ENCODE results near the gene CFAP54.

Gene CFAP54

DNA sequence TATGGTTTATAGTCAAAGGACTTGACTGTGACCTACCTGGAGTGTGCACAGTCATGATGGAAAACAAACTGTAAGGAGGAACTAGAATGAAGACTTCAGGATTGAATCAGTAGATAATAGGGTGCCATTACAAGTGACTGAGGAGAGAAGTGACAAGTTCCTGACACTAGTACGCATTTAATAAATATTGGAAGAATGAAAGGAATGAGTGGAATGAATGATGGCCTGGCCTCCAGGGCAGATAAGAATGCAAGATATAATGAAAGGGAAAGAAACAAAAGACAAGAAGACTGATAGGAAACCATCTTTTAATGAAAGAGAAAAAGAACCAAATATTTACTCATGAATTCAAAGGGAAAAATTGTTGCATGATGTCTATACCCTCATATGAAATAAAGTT lies 372.9 kb downstream of the CFAP54 start:
- H3K4me1 ChIP-seq (ENCODE audit: control insufficient read depth in 1 of 2, insufficient read depth in 2 of 2, low read length in 2 of 2) = peaks cover 0 to 8% of the 10 kb centered on the region in 2 experiments
- H2BK5ac ChIP-seq (ENCODE audit: low read depth, low read length, poor library complexity) = no peak overlapping the region
- no peak overlapping the region for H2BK120ac ChIP-seq (ENCODE audit: insufficient read depth, low read length, poor library complexity)
- WGBS (ENCODE audit: extremely low coverage, insufficient coverage, insufficient read length) = no CpG with 5 or more reads among the region's 1 CpG
- no peak overlapping the region for H4K91ac ChIP-seq (ENCODE audit: low read depth, low read length)
- no peak overlapping the region for H3K4me2 ChIP-seq (ENCODE audit: low read length)
- no peak overlapping the region for H3K23ac ChIP-seq (ENCODE audit: low read length)
- H3K9me3 ChIP-seq (ENCODE audit: insufficient read depth, low read depth, low read length) = no peaks in the 10 kb centered on the region
- no peak overlapping the region for H2AFZ ChIP-seq (ENCODE audit: insufficient read depth, low read length, poor library complexity)
- H4K12ac ChIP-seq (ENCODE audit: low read depth, low read length) = no peak overlapping the region
- H3K79me1 ChIP-seq (ENCODE audit: low read length) = peaks cover 5% of the 10 kb centered on the region
- no peaks in the 10 kb centered on the region for H3K36me3 ChIP-seq (ENCODE audit: control insufficient read depth in 1 of 2, insufficient read depth in 2 of 2, low read length in 2 of 2)
- H3K27me3 ChIP-seq (ENCODE audit: insufficient read depth, low read length) = no peaks in the 10 kb centered on the region
- H3K79me2 ChIP-seq (ENCODE audit: control insufficient read depth, insufficient read depth, low read length, poor library complexity) = no peaks in the 10 kb centered on the region
- H3K4ac ChIP-seq (ENCODE audit: low read depth, low read length) = no peak overlapping the region
- H3K4me3 ChIP-seq (ENCODE audit: low read depth, low read length) = no peak overlapping the region
- H3K14ac ChIP-seq (ENCODE audit: low read length) = no peak overlapping the region
- no peak overlapping the region for H3K9ac ChIP-seq (ENCODE audit: low read length)
- DNase-seq = peak; percentile 22 to 75
- no peak overlapping the region for H3K18ac ChIP-seq (ENCODE audit: low read length)
- no peak overlapping the region for H4K8ac ChIP-seq (ENCODE audit: low read depth, low read length)
- no peak overlapping the region for H2BK12ac ChIP-seq (ENCODE audit: low read length)
- peak overlapping the region; percentile 54 for H3K27ac ChIP-seq (ENCODE audit: low read depth, low read length)
- no peak overlapping the region for H2AK5ac ChIP-seq (ENCODE audit: low read length)

GRCh38 chr12:96864335-96864734 lies 375.0 kb downstream of the CFAP54 start:
- no peak overlapping the region for H3K18ac ChIP-seq (ENCODE audit: low read length)
- no peak overlapping the region for H3K23ac ChIP-seq (ENCODE audit: low read length)
- no peak overlapping the region for H3K27ac ChIP-seq (ENCODE audit: low read depth, low read length)
- H3K36me3 ChIP-seq (ENCODE audit: control insufficient read depth in 1 of 2, insufficient read depth in 2 of 2, low read length in 2 of 2) = no peaks in the 10 kb centered on the region
- no peak overlapping the region for H2BK12ac ChIP-seq (ENCODE audit: low read length)
- no peak overlapping the region for H3K14ac ChIP-seq (ENCODE audit: low read length)
- peaks cover 5% of the 10 kb centered on the region for H3K79me1 ChIP-seq (ENCODE audit: low read length)
- H4K91ac ChIP-seq (ENCODE audit: low read depth, low read length) = no peak overlapping the region
- H3K4me2 ChIP-seq (ENCODE audit: low read length) = no peak overlapping the region
- no peaks in the 10 kb centered on the region for H3K79me2 ChIP-seq (ENCODE audit: control insufficient read depth, insufficient read depth, low read length, poor library complexity)
- H2BK120ac ChIP-seq (ENCODE audit: insufficient read depth, low read length, poor library complexity) = no peak overlapping the region
- no peak overlapping the region for H3K9ac ChIP-seq (ENCODE audit: low read length)
- no peak overlapping the region for H2AFZ ChIP-seq (ENCODE audit: insufficient read depth, low read length, poor library complexity)
- H4K12ac ChIP-seq (ENCODE audit: low read depth, low read length) = no peak overlapping the region
- no peak overlapping the region for H3K4me3 ChIP-seq (ENCODE audit: low read depth, low read length)
- no peaks in the 10 kb centered on the region for H3K27me3 ChIP-seq (ENCODE audit: insufficient read depth, low read length)
- no peak overlapping the region for H2BK5ac ChIP-seq (ENCODE audit: low read depth, low read length, poor library complexity)
- H3K4ac ChIP-seq (ENCODE audit: low read depth, low read length) = no peak overlapping the region
- no peak overlapping the region for H2AK5ac ChIP-seq (ENCODE audit: low read length)
- H3K4me1 ChIP-seq (ENCODE audit: control insufficient read depth in 1 of 2, insufficient read depth in 2 of 2, low read length in 2 of 2) = peaks cover 0 to 8% of the 10 kb centered on the region in 2 experiments
- no peaks in the 10 kb centered on the region for H3K9me3 ChIP-seq (ENCODE audit: insufficient read depth, low read depth, low read length)
- no peak for DNase-seq
- no CpG with 5 or more reads among the region's 4 CpGs for WGBS (ENCODE audit: extremely low coverage, insufficient coverage, insufficient read length)
- no peak overlapping the region for H4K8ac ChIP-seq (ENCODE audit: low read depth, low read length)

DNA sequence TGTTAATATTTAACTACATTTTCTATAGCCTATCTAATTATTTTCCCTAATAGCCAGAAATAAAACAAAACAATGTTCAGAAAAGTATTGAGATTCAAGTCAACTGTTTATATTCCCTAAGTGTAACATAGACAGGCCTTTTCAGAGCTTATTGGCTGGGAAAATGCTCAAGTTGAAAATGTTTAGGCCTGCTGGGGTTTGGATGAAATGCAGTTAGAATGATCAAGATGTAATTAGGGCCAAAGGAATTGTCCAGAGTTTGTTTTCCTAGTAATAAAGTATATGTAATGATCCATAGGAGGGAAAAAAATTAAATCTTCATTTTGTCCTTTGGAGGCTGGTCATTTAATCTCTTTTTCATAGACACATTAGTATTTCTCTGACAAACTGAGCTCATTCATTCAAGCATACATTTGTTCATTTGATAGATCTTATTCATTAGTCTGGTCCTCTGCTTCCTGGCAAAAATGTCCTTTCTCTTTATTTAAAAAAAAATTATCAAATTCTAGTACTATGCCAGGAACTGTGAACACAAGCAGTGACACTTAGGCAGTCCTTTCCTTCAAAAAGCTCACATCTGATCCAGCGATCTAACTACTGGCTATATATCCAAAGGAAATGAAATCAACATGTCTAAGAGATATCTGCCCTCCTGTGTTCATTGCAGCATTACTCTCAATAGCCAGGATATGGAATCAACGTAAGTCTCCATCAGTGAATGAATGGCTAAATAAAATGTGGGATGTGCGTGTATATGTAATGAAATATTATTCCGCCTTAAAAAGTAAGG lies 377.6 kb downstream of the CFAP54 start:
- Histone ChIP-seq H2AK5ac (ENCODE audit: low read length) (no peak overlapping the region), H2AFZ (ENCODE audit: insufficient read depth, low read length, poor library complexity) (no peak overlapping the region), H3K36me3 (ENCODE audit: control insufficient read depth in 1 of 2, insufficient read depth in 2 of 2, low read length in 2 of 2) (no peaks in the 10 kb centered on the region), H2BK120ac (ENCODE audit: insufficient read depth, low read length, poor library complexity) (no peak overlapping the region), H4K8ac (ENCODE audit: low read depth, low read length) (no peak overlapping the region), H3K79me1 (ENCODE audit: low read length) (peaks cover 4% of the 10 kb centered on the region), H3K23ac (ENCODE audit: low read length) (no peak overlapping the region), H3K14ac (ENCODE audit: low read length) (no peak overlapping the region), H3K4me3 (ENCODE audit: low read depth, low read length) (no peak overlapping the region), H3K27me3 (ENCODE audit: insufficient read depth, low read length) (no peaks in the 10 kb centered on the region), H4K91ac (ENCODE audit: low read depth, low read length) (no peak overlapping the region), H3K4me2 (ENCODE audit: low read length) (no peak overlapping the region), H3K27ac (ENCODE audit: low read depth, low read length) (no peak overlapping the region), H3K79me2 (ENCODE audit: control insufficient read depth, insufficient read depth, low read length, poor library complexity) (no peaks in the 10 kb centered on the region), H3K4ac (ENCODE audit: low read depth, low read length) (no peak overlapping the region), H4K12ac (ENCODE audit: low read depth, low read length) (no peak overlapping the region), H3K18ac (ENCODE audit: low read length) (no peak overlapping the region), H2BK5ac (ENCODE audit: low read depth, low read length, poor library complexity) (no peak overlapping the region), H3K9ac (ENCODE audit: low read length) (no peak overlapping the region), H3K9me3 (ENCODE audit: insufficient read depth, low read depth, low read length) (no peaks in the 10 kb centered on the region), H2BK12ac (ENCODE audit: low read length) (no peak overlapping the region), H3K4me1 (ENCODE audit: control insufficient read depth in 1 of 2, insufficient read depth in 2 of 2, low read length in 2 of 2) (peaks cover 0 to 8% of the 10 kb centered on the region in 2 experiments)
- no CpG with 5 or more reads among the region's 4 CpGs for WGBS (ENCODE audit: extremely low coverage, insufficient coverage, insufficient read length)
- DNase-seq = no peak

DNA sequence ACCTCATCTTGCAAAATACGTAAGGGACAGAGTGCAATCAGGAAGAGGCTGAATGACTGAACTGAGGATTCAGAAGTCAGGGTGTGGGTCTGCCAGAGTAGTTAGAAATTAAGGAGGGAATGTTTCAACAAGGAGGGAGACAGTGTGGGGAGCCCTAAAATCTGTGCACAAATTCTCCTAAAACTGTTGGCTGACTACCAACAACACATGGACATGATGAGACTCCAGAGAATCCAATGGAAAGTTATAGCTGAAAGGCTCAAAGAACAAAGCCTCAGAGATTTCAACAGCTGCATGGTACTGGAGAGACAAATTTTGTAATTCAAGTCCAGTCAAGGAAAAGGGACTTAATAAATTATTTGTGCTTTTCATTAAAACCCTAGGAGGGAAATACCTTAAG lies 381.6 kb downstream of the CFAP54 start:
- Histone ChIP-seq H4K12ac (ENCODE audit: low read depth, low read length) (no peak overlapping the region), H3K4me1 (ENCODE audit: control insufficient read depth in 1 of 2, insufficient read depth in 2 of 2, low read length in 2 of 2) (no peaks in the 10 kb centered on the region)
- no peak for DNase-seq

More for the DNA sequence above, 381.6 kb downstream of the CFAP54 start:
- Histone ChIP-seq H4K8ac (ENCODE audit: low read depth, low read length) (no peak overlapping the region), H3K18ac (ENCODE audit: low read length) (no peak overlapping the region), H3K27ac (ENCODE audit: low read depth, low read length) (no peak overlapping the region), H3K4me3 (ENCODE audit: low read depth, low read length) (no peak overlapping the region), H2BK5ac (ENCODE audit: low read depth, low read length, poor library complexity) (no peak overlapping the region), H2AK5ac (ENCODE audit: low read length) (no peak overlapping the region), H2AFZ (ENCODE audit: insufficient read depth, low read length, poor library complexity) (no peak overlapping the region), H3K14ac (ENCODE audit: low read length) (no peak overlapping the region), H3K79me1 (ENCODE audit: low read length) (no peaks in the 10 kb centered on the region), H3K79me2 (ENCODE audit: control insufficient read depth, insufficient read depth, low read length, poor library complexity) (no peaks in the 10 kb centered on the region), H3K4me2 (ENCODE audit: low read length) (no peak overlapping the region), H4K91ac (ENCODE audit: low read depth, low read length) (no peak overlapping the region), H2BK12ac (ENCODE audit: low read length) (no peak overlapping the region), H3K23ac (ENCODE audit: low read length) (no peak overlapping the region), H3K9me3 (ENCODE audit: insufficient read depth, low read depth, low read length) (no peaks in the 10 kb centered on the region), H2BK120ac (ENCODE audit: insufficient read depth, low read length, poor library complexity) (no peak overlapping the region), H3K27me3 (ENCODE audit: insufficient read depth, low read length) (no peaks in the 10 kb centered on the region), H3K4ac (ENCODE audit: low read depth, low read length) (no peak overlapping the region), H3K9ac (ENCODE audit: low read length) (no peak overlapping the region), H3K36me3 (ENCODE audit: control insufficient read depth in 1 of 2, insufficient read depth in 2 of 2, low read length in 2 of 2) (no peaks in the 10 kb centered on the region)
- no CpG with 5 or more reads among the region's 1 CpG for WGBS (ENCODE audit: extremely low coverage, insufficient coverage, insufficient read length)

Measured in trophoblast cell (in vitro differentiated cells and primary cell).